ENCODE measurements around the gene WASHC4.

WASHC4 gene

GRCh38 chr12:105205322-105206048 lies 98.0 kb downstream of the WASHC4 start:
- no peak for DNase-seq (ENCODE audit: low spot score)

- DNase-seq (ENCODE audit: low spot score): no peak
These were observed 99.3 kb downstream of the WASHC4 start for GRCh38 chr12:105206686-105207374.

- no peak for DNase-seq (ENCODE audit: low spot score)
These were observed 101.6 kb downstream of the WASHC4 start for GRCh38 chr12:105209091-105209490.

GRCh38 chr12:105212438-105212837 lies 104.9 kb downstream of the WASHC4 start:
- no peak for DNase-seq (ENCODE audit: low spot score)

GRCh38 chr12:105214148-105214547 lies 106.6 kb downstream of the WASHC4 start:
- no peak for DNase-seq (ENCODE audit: low spot score)

GRCh38 chr12:105214670-105215375 lies 107.3 kb downstream of the WASHC4 start:
- no peak for DNase-seq (ENCODE audit: low spot score)

GRCh38 chr12:105218434-105218833 lies 110.9 kb downstream of the WASHC4 start:
- DNase-seq (ENCODE audit: low spot score): no peak
